Endodermal cell (in vitro differentiated cells): Measurements from ENCODE around the gene GALNT2. TPM values are rescaled to one million over a fixed set of nuclear protein-coding genes. Genes with fewer than 3 reads are reported as not detected.

Source experiments
- DNase-seq: peaks from one replicate; pipeline ENCODE4 v3.0.0-alpha.2; 2017
- H3K27ac ChIP-seq: 2 replicates; pipeline ENCODE4 v1.5.1; 2013; ENCODE audit warnings: mild to moderate bottlenecking, low read depth, low read length, moderate library complexity
- H3K27me3 ChIP-seq: 2 replicates; pipeline ENCODE4 v1.6.1; 2013; ENCODE audit warnings: mild to moderate bottlenecking, low read length, moderate library complexity; ENCODE audit not compliant: insufficient read depth, control insufficient read depth, poor library complexity, severe bottlenecking
- H3K36me3 ChIP-seq: 2 replicates; pipeline ENCODE4 v1.7.0; 2013; ENCODE audit warnings: mild to moderate bottlenecking, low read length, moderate library complexity; ENCODE audit not compliant: control insufficient read depth, insufficient read depth
- H3K4me1 ChIP-seq: one replicate; pipeline ENCODE4 v1.7.0; 2013; ENCODE audit warnings: low read length; ENCODE audit not compliant: control insufficient read depth, insufficient read depth
- H3K4me3 ChIP-seq: 2 replicates; pipeline ENCODE4 v1.5.1; 2013; ENCODE audit warnings: mild to moderate bottlenecking, low read length, moderate library complexity
- H3K9ac ChIP-seq: 2 replicates; pipeline ENCODE4 v1.6.1; 2013; ENCODE audit warnings: mild to moderate bottlenecking, low read length, moderate library complexity; ENCODE audit not compliant: poor library complexity, severe bottlenecking; ENCODE audit errors: extremely low read depth
- H3K9me3 ChIP-seq: 2 replicates; pipeline ENCODE4 v1.6.1; 2013; ENCODE audit warnings: mild to moderate bottlenecking, low read length, moderate library complexity; ENCODE audit not compliant: control insufficient read depth
- H3K27ac Mint-ChIP-seq: 2 replicates; pipeline ENCODE4 v1.8.0; 2020; ENCODE audit warnings: mixed read lengths
- H3K27me3 Mint-ChIP-seq: 2 replicates; pipeline ENCODE4 v1.8.0; 2021; ENCODE audit warnings: mild to moderate bottlenecking, mixed read lengths; ENCODE audit not compliant: insufficient read depth
- H3K36me3 Mint-ChIP-seq: 2 replicates; pipeline ENCODE4 v1.8.0; 2020; ENCODE audit warnings: low read depth, mixed read lengths
- H3K4me1 Mint-ChIP-seq: 2 replicates; pipeline ENCODE4 v1.8.0; 2020; ENCODE audit warnings: mixed read lengths
- H3K4me3 Mint-ChIP-seq: 2 replicates; pipeline ENCODE4 v1.8.0; 2020; ENCODE audit warnings: mild to moderate bottlenecking, moderate library complexity, mixed read lengths
- H3K9me3 Mint-ChIP-seq: 2 replicates; pipeline ENCODE4 v1.8.0; 2020; ENCODE audit warnings: mild to moderate bottlenecking, mixed read lengths
- CTCF ChIP-seq: fragments of 200-600 bp; sonication (generic); conservative IDR thresholded peaks from 2 replicates; pipeline ENCODE4 v1.5.0; 2021; ENCODE audit warnings: antibody characterized with exemption, mild to moderate bottlenecking
- WGBS, 2 experiments: methylation state at CpG; one replicate each; pipeline versions ENCODE4 v1.1.5 to v1.1.7; 2013; ENCODE audit warnings: missing lambda C conversion rate in 2 of 2, mixed read lengths in 1 of 2; ENCODE audit not compliant: insufficient coverage in 1 of 2, insufficient read length in 1 of 2; 5-methylcytosine and 5-hydroxymethylcytosine counted together
- total RNA-seq, 2 donors: library from RNA; stranded (reverse); fragmentation: NEBNext Ultra II Directional in 1 of 2; extraction: Animal tissue kit (Norgen Biotek cat#: 25700) in 1 of 2; gene quantifications; 2 replicates in 1 of 2; 3 replicates in 1 of 2; pipeline ENCODE4 v1.2.1, GENCODE V29; 2021

Gene GALNT2
- total RNA-seq, 2 donors from 2014 or later = 41.6 to 63.5 TPM

GRCh38 chr1:230087028-230087716, 20.1 kb downstream of the GALNT2 start:
- Mint-ChIP-seq H3K4me3 (no peak overlapping the region), H3K4me1 (peaks cover 18% of the 10 kb centered on the region), H3K27me3 (no peaks in the 10 kb centered on the region), H3K36me3 (peaks cover 10% of the 10 kb centered on the region), H3K9me3 (peaks cover 11% of the 10 kb centered on the region), H3K27ac (no peak overlapping the region)
- H3K27me3 ChIP-seq = no peaks in the 10 kb centered on the region
- no peaks in the 10 kb centered on the region for H3K36me3 ChIP-seq
- TF ChIP-seq CTCF = no peak
- no peak overlapping the region for H3K9ac ChIP-seq
- H3K9me3 ChIP-seq = peaks cover 6% of the 10 kb centered on the region
- no peaks in the 10 kb centered on the region for H3K4me1 ChIP-seq
- 93 to 97% methylated on average over 11 to 12 of the region's 12 CpGs for WGBS, 2 experiments
- no peak overlapping the region for H3K27ac ChIP-seq
- H3K4me3 ChIP-seq = no peak overlapping the region
- peak; percentile 40 for DNase-seq

- H3K4me1 ChIP-seq = no peaks in the 10 kb centered on the region
- no peaks in the 10 kb centered on the region for H3K36me3 ChIP-seq
- peaks cover 8% of the 10 kb centered on the region for H3K9me3 Mint-ChIP-seq
- no peaks in the 10 kb centered on the region for H3K27me3 ChIP-seq
- H3K9ac ChIP-seq = no peak overlapping the region
- peaks cover 5% of the 10 kb centered on the region for H3K9me3 ChIP-seq
- DNase-seq = no peak
- TF ChIP-seq CTCF = no peak
- H3K27ac ChIP-seq = no peak overlapping the region
- H3K4me3 Mint-ChIP-seq = no peak overlapping the region
- no peak overlapping the region for H3K4me3 ChIP-seq
- no peaks in the 10 kb centered on the region for H3K27me3 Mint-ChIP-seq
- H3K27ac Mint-ChIP-seq = no peak overlapping the region
- WGBS, 2 experiments = 95 to 100% methylated on average over 3 of the region's 3 CpGs
- H3K4me1 Mint-ChIP-seq = peaks cover 18% of the 10 kb centered on the region
- H3K36me3 Mint-ChIP-seq = peaks cover 11% of the 10 kb centered on the region
Observed at GRCh38 chr1:230087717-230088105, 20.7 kb downstream of the GALNT2 start.

GRCh38 chr1:230090194-230090711, 23.2 kb downstream of the GALNT2 start:
- no peak for TF ChIP-seq CTCF
- H3K9me3 Mint-ChIP-seq = no peaks in the 10 kb centered on the region
- 87 to 100% methylated on average over 3 to 6 of the region's 6 CpGs for WGBS, 2 experiments
- Histone ChIP-seq H3K27ac (no peak overlapping the region), H3K4me3 (no peak overlapping the region), H3K4me1 (no peaks in the 10 kb centered on the region), H3K27me3 (no peaks in the 10 kb centered on the region), H3K9ac (no peak overlapping the region), H3K36me3 (no peaks in the 10 kb centered on the region), H3K9me3 (no peaks in the 10 kb centered on the region)
- no peak overlapping the region for H3K4me3 Mint-ChIP-seq
- H3K27ac Mint-ChIP-seq = no peak overlapping the region
- H3K4me1 Mint-ChIP-seq = peaks cover 11% of the 10 kb centered on the region
- no peak for DNase-seq
- H3K36me3 Mint-ChIP-seq = peaks cover 11% of the 10 kb centered on the region
- no peaks in the 10 kb centered on the region for H3K27me3 Mint-ChIP-seq
